ENCODE data around the gene IQCK.

DNA sequence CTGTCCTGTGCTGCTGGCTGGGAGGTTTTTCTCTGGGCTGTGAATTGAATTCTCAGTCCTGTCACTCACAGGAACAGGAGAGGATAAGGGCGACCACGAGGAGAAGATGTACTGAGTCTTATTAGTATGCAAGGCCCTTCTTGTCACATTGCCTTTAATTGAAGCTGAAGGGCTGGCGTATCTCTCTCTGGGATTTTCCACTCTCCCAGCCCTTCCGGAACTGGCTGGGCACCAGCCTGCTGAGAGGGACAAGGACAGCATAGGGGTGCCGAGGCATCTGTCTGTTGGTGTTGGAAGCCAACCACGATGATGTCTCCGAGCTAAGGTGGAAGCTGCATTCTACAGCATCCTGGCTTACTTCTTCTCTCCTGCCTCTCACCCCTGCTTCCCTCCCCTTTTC lies 133.4 kb downstream of the IQCK start:
- TF ChIP-seq ZFP41 (tag by site-specific recombination; IDR thresholded peaks at IDR 0.05; ENCODE audit: borderline replicate concordance) (no peak), CTCF (tag by site-specific recombination; IDR thresholded peaks at IDR 0.05) (no peak), YY1 (tag by site-specific recombination; IDR thresholded peaks at IDR 0.05) (no peak)
- TF ChIP-seq, protein P1, sequence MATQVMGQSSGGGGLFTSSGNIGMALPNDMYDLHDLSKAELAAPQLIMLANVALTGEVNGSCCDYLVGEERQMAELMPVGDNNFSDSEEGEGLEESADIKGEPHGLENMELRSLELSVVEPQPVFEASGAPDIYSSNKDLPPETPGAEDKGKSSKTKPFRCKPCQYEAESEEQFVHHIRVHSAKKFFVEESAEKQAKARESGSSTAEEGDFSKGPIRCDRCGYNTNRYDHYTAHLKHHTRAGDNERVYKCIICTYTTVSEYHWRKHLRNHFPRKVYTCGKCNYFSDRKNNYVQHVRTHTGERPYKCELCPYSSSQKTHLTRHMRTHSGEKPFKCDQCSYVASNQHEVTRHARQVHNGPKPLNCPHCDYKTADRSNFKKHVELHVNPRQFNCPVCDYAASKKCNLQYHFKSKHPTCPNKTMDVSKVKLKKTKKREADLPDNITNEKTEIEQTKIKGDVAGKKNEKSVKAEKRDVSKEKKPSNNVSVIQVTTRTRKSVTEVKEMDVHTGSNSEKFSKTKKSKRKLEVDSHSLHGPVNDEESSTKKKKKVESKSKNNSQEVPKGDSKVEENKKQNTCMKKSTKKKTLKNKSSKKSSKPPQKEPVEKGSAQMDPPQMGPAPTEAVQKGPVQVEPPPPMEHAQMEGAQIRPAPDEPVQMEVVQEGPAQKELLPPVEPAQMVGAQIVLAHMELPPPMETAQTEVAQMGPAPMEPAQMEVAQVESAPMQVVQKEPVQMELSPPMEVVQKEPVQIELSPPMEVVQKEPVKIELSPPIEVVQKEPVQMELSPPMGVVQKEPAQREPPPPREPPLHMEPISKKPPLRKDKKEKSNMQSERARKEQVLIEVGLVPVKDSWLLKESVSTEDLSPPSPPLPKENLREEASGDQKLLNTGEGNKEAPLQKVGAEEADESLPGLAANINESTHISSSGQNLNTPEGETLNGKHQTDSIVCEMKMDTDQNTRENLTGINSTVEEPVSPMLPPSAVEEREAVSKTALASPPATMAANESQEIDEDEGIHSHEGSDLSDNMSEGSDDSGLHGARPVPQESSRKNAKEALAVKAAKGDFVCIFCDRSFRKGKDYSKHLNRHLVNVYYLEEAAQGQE (tag by site-specific recombination; IDR thresholded peaks at IDR 0.05) = no peak

Measured in HEK293 (cell line).